ENCODE results near the gene LARGE1.

LARGE1 gene

DNA sequence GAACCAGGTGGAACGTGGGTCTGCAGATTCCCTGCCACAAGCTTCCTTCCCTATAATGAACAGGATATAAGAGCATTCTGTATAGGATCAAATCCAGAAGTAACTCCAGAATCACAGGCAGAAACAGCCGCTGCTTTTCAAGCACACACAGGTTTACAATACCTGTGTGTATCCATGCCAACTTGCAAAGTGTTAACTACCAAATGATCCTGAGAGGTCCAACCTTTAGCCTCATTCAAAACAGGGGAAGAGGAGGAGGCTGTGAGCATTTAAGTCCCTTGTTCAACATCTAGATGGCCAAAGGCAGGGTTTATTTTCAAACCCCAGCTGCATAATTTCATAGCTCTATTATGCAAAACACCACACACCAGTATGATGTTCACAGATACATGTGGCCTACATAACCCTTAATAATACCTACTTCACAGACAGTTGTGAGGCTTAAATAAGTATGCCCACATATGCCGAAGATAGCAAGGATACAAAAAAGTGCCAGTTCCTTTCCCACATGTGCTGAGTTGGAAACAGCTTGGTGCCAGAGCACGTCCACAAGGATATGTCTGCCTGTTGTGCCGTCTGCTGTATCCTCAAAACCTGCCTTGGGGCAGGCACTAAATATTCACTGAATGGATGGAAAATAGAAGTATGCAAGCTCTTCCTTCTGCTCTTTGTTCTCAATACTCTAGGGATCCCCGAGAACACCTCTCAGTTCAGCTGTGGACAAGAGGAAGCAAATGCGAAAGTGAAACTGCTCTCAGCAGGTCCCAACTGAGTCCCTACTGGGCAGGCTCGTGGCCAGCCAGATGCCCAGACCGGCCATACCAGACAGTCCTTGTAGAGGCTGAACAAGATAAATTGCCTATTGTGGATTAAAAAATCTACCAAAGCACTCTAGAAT is 66.8 kb downstream of the LARGE1 start:
- DNase-seq (ENCODE audit: low read depth in 2 of 2) = no peak

DNA sequence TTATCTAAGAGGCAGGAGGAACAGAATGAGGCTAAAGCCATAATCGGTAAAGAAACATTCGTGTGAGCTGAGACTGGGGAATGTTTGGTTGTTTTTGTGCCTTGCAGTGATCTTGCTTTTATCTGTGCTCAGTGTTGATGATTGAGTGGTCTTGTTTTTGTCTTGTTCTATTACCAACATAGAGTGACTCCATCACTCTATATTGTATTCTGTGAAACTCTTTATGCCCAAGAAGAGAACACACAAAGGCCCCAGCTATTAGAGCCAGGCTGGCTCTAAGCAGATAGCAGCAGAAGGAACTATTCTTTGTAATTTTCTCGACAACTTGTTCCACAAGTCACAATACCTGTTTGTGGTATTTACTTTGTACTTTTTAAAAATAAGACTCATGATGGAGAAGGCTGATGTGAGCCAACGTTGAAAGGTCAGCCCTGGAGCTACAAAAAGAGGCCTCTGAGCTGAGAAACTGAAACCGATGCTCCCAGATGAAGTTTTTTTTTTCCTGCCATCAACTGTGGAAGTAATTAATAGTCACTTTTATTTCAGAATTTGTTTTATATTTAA is 68.4 kb downstream of the LARGE1 start:
- no peak for DNase-seq (ENCODE audit: low read depth in 2 of 2)

DNA sequence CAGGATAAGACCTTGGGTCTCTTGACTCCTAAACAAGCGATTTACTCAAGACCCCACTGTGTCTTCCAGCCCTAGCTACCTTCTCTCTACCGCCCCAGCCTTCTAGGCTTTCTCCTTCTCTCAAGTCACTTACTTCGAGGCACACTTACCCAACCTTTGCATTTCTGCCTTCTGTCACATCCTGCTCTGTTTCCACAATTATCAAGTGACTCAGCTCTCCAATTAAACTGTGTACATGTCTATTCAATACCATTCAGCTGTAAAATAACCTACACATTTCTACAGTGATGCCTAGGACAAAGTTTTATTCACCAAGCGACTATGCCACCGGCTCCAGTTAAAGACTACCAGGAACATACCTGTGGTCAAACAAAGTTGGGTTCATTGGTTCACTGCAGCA is 69.0 kb downstream of the LARGE1 start:
- DNase-seq (ENCODE audit: low read depth in 2 of 2) = no peak

DNA sequence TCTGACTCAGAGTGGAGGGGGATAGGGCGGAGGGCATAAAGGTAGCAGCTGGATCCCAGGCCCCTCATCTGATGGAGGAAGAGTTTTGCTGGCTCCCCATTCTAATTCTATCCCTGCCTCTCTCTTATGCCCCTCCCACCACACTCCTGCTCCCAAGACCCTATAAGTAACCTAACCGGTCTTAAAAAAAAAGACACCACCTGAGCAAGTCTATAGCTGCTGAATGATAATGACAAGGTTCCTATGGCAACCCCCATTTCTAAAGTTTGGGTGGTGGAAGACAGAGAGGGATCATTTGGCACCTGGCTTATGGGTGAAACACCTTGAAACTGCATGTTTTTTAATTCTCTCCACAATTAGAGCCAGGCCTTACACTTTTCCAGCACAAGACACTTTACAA is 69.6 kb downstream of the LARGE1 start:
- DNase-seq (ENCODE audit: low read depth in 2 of 2) = no peak

DNA sequence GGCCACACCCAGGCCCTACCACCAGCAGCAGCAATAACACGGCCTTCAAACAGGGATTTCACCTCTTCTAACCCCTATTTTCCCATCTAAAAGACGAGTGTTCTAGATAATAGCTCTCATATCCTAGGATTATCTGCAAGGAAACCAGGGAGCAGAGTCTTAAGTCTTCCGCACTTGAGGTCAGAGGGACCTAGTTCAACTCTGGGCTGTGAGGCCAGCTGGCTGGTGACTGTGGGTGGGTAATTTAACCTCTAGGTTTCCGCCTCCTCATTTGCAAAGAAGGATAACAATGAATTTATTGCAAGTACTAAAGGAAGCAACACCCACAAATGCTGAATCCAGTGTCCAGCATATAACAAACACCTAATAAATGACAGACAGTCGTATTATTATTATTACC is 70.1 kb downstream of the LARGE1 start:
- no peak for DNase-seq (ENCODE audit: low read depth in 2 of 2)

DNA sequence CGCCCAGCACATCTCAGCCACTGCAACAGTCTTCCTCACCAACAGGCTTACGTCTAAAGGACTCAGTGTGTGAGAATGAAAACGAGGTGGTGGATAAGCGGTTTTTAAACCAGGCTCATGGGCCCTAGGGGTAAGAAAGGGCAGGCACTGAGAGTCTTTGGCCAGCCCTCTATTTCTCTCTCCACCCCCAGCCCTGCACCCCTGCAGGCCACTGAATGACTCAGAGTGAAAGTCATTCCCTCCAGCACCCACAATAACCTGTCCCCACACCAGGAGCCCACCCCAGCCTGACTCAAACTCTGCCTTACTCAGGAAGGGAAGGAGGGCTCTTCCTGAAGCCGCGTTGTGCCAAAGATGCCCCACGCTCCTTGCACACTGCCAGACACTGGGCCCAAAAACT is 72.0 kb downstream of the LARGE1 start:
- no peak for DNase-seq (ENCODE audit: low read depth in 2 of 2)

DNA sequence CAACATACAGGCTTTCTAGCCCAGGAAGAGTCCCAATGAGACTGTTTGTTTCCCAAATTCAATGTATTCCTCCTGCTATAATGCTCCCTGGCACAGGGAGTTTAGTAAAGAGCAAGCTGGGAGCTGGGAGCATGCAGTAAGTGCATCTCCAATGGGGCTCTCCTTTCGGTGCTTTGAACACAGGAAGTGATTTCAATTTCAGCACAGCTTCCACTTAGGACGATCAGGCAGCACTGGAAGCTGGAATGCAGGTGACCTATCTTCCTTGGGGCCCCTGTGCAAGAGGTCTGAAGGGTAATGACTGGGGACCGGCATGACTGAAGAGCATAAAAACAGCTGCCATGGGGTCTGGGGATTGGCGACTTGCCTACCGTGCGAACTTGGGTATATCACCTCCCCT is 76.0 kb downstream of the LARGE1 start:
- DNase-seq (ENCODE audit: low read depth in 2 of 2) = no peak

DNA sequence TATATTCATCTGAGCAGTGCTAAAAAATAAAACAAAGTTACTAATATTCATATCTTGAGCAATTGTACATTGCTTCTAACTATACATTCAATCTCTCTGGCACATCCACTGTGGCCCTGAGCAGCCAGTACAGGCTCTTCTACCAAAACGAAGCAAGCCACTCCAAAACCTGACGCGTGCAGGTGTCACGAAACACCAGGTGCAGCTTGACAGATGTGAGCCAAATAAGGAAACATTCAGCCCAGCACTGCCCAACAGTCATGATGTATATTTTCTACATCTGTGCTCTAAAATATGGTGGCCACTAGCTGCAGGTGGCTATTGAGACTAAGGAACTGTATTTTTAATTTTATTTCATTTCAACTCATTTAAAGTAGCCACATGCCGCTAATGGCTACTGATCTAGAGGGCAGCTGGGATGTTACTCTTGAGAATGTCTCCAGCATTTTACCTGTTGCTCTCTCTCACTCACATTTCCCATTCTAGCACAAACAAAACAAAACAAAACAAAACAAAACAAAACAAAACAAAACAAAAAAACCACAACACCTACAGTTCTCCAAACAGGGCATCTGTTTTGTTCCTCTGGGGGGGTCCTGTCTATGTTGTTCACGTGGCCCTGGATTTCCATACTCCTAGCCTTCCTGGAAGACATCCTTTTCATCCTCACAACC is 77.7 kb downstream of the LARGE1 start:
- DNase-seq (ENCODE audit: low read depth in 2 of 2) = no peak

DNA sequence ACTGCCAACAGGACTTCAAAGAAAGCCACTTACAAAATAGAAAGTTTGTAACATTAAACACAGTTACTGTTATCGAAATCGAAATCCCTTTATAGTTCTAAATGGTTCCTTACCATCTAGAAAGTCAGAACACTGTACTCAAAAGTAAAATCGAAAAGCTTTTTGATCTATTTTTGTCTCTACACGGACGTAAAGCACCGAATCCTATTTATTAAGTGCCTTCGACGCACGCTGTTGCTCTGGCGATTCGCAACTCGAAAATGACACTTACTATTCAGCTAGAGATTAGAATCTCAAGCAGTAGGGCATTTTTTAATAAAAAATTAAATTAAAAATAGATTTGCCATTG is 78.3 kb downstream of the LARGE1 start:
- no peak for DNase-seq (ENCODE audit: low read depth in 2 of 2)

DNA sequence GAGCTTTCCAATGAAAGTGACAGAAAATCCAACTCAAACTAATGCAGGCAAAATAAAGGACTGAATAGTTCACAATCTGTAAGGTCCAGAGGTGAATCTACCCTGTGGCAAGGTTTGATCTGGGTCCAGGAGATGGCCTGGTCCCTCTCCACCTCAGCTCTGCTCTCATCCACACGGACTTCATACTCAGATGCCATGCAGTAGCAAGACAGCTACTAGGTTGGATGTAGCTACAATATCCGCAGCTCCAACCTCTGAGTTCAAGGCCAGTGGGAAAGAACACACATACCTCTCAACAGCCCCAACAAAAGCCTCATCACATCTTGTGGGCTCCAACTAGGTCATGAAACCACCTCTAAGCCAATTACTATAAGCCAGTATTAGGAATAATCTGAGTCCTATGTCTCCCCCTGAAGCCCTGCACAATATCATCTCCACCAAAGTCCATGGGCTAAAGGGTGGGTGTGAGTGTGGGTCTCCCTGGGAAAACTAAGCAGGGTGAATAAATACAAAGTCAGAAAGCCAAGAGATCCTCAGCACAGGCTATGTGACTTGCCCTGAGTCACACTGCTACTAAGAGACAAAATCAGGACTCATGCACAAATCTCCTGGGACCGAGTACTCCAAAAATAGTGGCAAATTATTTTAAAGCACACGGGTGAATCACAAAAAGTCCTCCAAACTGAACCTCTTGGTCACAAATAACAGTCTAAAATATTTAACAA is 78.8 kb downstream of the LARGE1 start:
- DNase-seq (ENCODE audit: low read depth in 2 of 2) = no peak

DNA sequence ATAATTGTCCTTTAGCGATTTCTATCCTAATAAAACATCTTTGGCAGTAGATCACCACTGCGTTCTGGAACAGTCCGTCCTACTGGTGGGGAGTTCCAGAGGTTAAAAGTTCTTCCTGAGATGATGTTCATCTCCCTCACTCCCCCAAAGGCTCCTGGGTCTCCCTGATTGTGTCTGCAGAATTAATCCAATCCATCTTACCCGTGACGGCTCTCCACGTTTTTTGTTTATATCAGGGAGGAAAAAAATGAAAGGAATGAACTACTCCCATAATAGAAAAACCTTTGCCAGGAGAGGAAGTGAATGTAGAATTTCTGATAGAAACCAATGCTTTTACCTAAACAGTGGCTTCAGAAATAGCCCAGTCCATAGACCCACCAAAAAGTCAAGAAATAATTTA is 81.6 kb downstream of the LARGE1 start:
- no peak for DNase-seq (ENCODE audit: low read depth in 2 of 2)

DNA sequence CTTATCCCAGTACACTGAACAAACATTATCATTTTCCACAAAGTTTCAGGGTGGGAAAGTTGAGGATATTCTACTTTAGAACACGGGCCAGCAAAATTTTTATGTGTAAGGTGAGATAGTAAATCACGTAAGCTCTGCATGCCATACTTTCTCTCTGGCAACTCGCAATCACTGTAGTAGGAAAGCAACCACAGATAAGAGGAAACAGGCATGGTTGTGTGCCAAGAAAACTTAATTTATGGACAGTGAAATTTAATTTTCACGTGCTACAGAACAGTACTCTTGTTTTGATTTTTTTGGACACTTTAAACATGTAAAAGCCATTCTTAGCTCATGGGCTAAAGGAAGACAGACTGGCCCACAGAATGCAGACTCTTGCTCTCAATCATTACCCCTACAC is 82.5 kb downstream of the LARGE1 start:
- DNase-seq (ENCODE audit: low read depth in 2 of 2) = no peak

DNA sequence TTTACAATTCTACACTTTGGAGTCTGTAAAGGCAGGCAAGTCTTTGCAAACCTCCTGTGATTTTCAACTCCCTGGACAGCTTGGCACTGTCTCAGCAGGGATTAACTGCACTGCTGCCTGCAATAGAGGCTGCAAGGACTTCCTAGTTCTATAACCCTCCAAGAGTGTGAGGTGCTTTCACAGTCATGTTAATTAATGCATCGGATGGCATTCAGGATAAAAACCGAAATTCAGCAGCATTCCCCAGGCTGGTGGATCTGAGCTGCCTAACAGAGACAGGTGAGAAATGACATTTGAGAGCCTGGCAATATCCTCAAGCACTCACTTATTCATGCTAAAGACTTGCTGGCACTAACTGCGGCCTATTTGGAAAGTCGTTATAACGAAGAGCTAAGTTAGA is 85.0 kb downstream of the LARGE1 start:
- no peak for DNase-seq (ENCODE audit: low read depth in 2 of 2)

DNA sequence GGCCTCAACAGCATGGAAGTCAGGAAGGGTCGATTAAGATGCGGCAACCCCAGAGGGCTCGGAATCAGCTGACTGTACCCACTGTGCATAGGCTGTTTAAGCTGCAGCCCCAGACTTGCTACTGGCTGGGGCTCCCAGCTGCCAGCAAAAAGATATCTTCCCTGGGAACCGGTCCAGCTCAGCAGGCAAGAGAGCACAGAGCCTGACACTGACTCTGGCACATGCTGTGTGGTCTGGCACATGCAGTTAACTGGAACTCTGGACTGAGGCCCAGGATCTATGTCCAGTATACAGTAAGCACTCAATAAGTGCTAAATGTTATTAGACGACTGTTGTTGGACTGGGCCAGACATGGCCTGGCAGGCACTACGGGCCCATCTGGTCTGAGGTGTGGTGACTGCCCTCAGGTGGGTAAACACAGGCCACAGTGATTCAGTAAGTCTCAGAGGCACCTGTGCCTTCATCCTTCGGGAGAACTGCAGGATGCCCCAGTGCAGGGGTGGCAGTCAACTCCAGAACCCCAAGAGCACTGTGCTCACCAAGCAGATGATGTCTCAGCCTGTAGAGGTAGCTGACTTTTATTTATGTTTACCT is 87.6 kb downstream of the LARGE1 start:
- DNase-seq (ENCODE audit: low read depth in 2 of 2) = no peak

DNA sequence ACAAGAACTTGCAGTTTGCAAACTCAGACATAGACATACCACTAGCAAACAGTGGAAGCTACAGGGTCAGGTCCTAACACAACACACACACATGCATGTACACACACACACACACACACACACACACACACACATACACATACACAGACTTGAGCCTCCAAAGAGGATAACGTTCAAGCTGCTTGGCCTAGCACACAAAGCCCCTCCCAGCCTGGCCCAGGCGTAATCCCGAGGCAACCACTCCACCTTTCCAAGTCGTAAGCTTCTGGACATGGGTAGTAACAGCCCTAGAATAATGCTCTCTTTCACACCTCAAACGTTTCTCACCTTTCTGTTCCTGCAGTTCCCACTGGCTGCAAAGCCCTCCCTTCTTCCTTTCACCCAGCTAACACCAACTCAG is 88.6 kb downstream of the LARGE1 start:
- DNase-seq (ENCODE audit: low read depth in 2 of 2) = no peak

DNA sequence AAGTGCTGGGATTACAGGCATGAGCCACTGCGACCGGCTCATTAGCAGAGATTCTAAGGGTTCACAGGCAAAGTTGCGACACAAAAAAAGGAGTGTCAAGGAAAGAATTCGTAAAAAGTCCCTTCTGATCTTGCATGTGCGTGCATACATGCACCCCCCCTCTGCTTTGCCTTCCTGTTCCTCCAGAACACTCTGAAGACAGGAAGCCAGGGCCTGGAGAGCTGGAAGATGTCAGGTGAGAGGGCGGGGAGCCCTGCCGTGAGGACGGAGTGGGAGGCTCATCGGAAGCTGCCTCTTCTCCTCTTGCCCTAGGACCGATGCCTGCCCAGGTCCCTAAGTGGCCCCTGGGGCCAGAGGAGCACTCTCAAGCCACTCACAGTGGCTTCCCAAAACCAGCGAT is 89.1 kb downstream of the LARGE1 start:
- no peak for DNase-seq (ENCODE audit: low read depth in 2 of 2)

DNA sequence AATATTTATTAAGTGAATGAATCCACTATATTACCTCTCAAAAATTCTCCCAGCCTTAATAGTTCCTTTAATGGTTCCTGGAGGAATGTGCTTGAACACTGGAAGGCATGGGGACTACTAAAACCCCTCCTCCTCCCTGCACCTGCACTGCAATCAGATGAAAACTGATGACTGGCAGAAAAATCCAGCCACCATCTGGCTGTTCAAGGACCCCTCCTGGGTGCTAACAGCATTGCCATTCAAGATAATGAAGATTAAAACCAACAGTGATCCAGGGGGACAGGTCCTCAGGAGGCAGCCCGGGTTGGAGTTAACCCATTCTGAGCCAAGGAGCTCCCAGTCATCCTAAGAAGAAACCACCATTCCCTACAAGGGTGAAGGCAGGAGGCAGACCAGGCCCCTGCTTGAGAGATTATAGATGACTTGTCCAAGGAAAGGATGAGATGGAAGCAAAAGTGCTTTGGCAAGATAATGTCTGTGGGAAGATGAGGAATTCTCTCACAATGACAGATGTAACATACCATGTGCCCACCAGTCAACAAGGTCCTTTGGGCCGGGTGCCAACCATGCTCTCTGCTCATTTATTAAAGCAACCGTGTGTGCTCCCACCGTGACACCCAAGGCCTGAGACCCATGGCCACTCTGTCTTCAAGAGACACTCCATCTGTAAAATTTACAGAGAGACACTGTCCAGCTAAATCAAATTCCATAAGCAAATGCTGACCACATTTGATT is 90.6 kb downstream of the LARGE1 start:
- DNase-seq (ENCODE audit: low read depth in 2 of 2) = no peak

DNA sequence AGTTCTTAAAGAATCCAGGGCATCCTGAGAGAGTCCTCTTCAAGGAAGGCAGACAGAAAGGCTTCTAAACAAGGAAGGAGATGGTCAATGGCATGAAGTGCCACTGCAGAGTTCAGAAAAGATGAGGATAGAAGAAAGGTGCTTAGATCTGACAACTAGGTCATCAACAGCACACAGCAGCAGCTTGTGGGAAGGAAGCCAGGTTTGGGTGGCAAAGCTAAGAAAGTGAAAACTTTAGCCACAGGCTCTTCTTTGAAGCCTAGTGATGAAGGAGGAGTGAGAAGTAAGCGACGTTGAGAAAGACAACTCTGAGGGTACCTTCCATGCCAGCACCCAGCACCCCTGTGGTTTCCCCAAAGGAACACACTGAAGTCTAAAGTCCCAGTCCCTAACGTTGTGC is 92.0 kb downstream of the LARGE1 start:
- no peak for DNase-seq (ENCODE audit: low read depth in 2 of 2)

DNA sequence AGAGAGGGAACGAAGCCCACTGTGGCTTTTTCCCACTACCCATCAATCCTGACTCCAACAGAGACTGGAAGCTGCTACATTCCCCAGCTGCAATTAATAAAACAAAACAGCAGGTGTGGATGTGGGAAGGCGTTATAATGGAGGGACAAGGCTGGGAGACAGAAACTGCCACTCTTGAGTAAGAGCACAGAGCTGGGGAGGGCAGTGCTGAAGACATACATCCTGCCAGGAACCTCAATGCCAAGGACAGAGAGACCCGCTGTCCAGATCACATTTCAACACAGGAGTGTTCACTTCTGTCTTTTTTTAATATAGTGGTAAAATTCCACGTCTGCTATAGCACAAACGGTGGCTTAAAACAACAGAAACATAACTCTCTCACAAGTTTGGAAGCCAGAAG is 94.5 kb downstream of the LARGE1 start:
- no peak for DNase-seq (ENCODE audit: low read depth in 2 of 2)

DNA sequence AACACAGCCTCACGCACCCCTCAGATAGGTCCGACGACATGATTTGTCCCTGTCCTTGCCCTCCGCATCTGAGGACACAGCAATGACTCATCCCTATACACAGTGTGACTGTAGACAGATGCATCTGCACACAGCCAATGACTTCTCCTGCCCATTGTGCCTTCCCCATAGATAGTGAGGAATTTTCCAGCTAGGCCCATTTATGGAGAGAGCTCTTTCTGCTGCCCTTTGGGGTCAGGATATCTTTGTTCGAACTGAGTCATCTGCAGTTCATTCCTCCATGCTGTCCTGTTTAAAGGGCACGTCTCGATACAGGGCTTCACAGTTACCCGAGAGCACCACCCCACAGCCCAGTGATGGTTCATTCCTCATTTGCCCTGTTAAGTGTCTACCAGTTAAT is 96.7 kb downstream of the LARGE1 start:
- DNase-seq (ENCODE audit: low read depth in 2 of 2) = no peak

DNA sequence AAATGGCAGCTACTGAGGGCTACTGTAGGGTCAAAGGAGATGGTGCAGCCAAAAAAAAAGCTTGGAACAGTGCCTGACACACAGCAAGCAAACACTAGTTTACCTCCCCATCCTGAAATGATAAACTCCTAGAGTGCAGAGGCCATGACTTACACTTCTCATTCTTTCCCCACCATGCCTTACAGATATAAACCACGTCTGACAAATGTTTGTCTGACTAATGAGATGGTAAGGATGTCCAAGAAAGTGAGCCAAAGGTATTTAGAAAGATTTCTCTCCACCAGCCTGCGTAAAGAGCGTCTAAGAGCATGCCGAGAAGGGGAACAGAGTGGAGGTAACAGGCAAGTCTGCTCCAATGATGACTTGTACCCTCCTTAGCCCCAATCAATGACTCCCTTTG is 99.0 kb downstream of the LARGE1 start:
- DNase-seq (ENCODE audit: low read depth in 2 of 2) = no peak

Data from stimulated activated CD8-positive, alpha-beta memory T cell treated with anti-CD3 and anti-CD28 coated beads, Interleukin-15, amount 100 ng/mL, for 48 hours (primary cell).